CD4-positive, alpha-beta memory T cell (primary cell): ENCODE measurements around the gene FNDC3B. TPM values are rescaled to one million over a fixed set of nuclear protein-coding genes. Genes with fewer than 3 reads are reported as not detected.

Experiments used
- CTCF ChIA-PET: fragments of 350-600 bp; sonication (Branson Sonifier 250); formaldehyde crosslinking; loops from one replicate; lab custom pipeline; 2021; ENCODE audit warnings: inconsistent platforms; ENCODE audit not compliant: partially characterized antibody; lab: Charles Lee
- POLR2A ChIA-PET: fragments of 350-600 bp; sonication (Branson Sonifier 250); formaldehyde crosslinking; loops from one replicate; lab custom pipeline; 2021; ENCODE audit not compliant: partially characterized antibody; lab: Charles Lee
- DNase-seq, 5 donors: peaks; one replicate each; pipeline versions ENCODE4 v3.0.0 to v3.0.0-alpha.2; 2020 to 2022; ENCODE audit warnings: mixed read lengths in 1 of 5
- H3K27ac ChIP-seq: one replicate; pipeline ENCODE4 v1.7.0; 2013; ENCODE audit warnings: low read depth, low read length
- H3K27me3 ChIP-seq: 2 replicates; pipeline ENCODE4 v1.7.0; 2013; ENCODE audit warnings: mild to moderate bottlenecking, low read length, moderate library complexity; ENCODE audit not compliant: insufficient read depth
- H3K36me3 ChIP-seq: 2 replicates; pipeline ENCODE4 v1.7.0; 2013; ENCODE audit warnings: mild to moderate bottlenecking, low read length, moderate library complexity; ENCODE audit not compliant: insufficient read depth
- H3K4me1 ChIP-seq: 2 replicates; pipeline ENCODE4 v1.7.0; 2013; ENCODE audit warnings: mild to moderate bottlenecking, low read length, moderate library complexity; ENCODE audit not compliant: insufficient read depth
- H3K4me3 ChIP-seq, 2 donors: one replicate each; pipeline ENCODE4 v1.7.0; 2013; ENCODE audit warnings: low read length in 2 of 2, mild to moderate bottlenecking in 1 of 2
- H3K9me3 ChIP-seq, 2 donors: one replicate each; pipeline ENCODE4 v1.7.0; 2013; ENCODE audit warnings: low read length in 2 of 2, control low read depth in 1 of 2; ENCODE audit not compliant: control insufficient read depth in 1 of 2
- H3K27ac Mint-ChIP-seq, 7 donors: one replicate each; pipeline ENCODE4 v1.8.0; 2020 to 2021; ENCODE audit warnings: mixed read lengths in 7 of 7, mild to moderate bottlenecking in 6 of 7, inconsistent platforms in 3 of 7, moderate library complexity in 3 of 7
- H3K27me3 Mint-ChIP-seq, 2 donors: one replicate each; pipeline ENCODE4 v1.8.0; 2020 to 2021; ENCODE audit warnings: mixed read lengths in 2 of 2
- H3K36me3 Mint-ChIP-seq, 2 donors: one replicate each; pipeline ENCODE4 v1.8.0; 2020 to 2021; ENCODE audit warnings: mixed read lengths in 2 of 2, inconsistent platforms in 1 of 2, mild to moderate bottlenecking in 1 of 2
- H3K4me1 Mint-ChIP-seq, 4 donors: one replicate each; pipeline ENCODE4 v1.8.0; 2020 to 2021; ENCODE audit warnings: mixed read lengths in 4 of 4, mild to moderate bottlenecking in 1 of 4
- H3K4me3 Mint-ChIP-seq, 8 donors: one replicate each; pipeline ENCODE4 v1.8.0; 2020 to 2021; ENCODE audit warnings: mixed read lengths in 8 of 8, mild to moderate bottlenecking in 7 of 8, moderate library complexity in 6 of 8, inconsistent platforms in 3 of 8
- H3K9me3 Mint-ChIP-seq, 8 donors: one replicate each; pipeline ENCODE4 v1.8.0; 2020 to 2021; ENCODE audit warnings: mixed read lengths in 8 of 8, mild to moderate bottlenecking in 5 of 8, inconsistent platforms in 3 of 8, moderate library complexity in 1 of 8
- intact Hi-C: fragments of 100-400 bp; cut with micrococcal nuclease; formaldehyde crosslinking; loops from one replicate; pipeline ENCODE4 v1.15.1; 2023
- polyA plus RNA-seq, 2 donors: library from polyadenylated mRNA; unstranded; fragments of 300-500 nt; fragmentation: Illumina TruSeq; gene quantifications; one replicate each; pipeline ENCODE4 v1.2.3, GENCODE V29; 2021
- total RNA-seq, 2 experiments: library from RNA; stranded (reverse); gene quantifications; one replicate each; pipeline ENCODE4 v1.2.3, GENCODE V29; 2021

Gene FNDC3B
- total and polyA plus RNA-seq, 4 experiments from 2014 or later = 10.9 to 18.2 (median 14.8) TPM

DNA sequence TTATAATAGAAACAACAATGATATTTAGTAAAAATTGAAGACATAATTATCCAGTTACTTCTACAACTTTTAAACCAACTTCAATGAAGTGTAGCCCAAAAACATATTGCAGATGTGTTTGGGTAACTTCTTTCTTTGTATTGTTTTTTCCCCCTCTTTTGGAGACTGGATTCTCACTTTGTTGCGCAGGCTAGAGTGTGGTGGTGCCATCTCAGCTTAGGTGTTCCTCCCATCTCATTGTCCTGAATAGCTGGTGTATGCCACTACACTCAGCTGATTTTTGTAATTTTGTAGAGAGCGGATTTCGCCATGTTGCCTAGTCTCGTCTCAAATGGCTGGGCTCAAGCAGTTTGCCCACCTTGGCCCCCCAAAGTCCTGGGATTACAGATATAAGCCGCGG, 148.1 kb downstream of the FNDC3B start:
- no peak for DNase-seq
- Mint-ChIP-seq H3K36me3 (peaks cover 0 to 4% of the 10 kb centered on the region in 2 donors), H3K27me3 (no peaks in the 10 kb centered on the region), H3K9me3 (no peaks in the 10 kb centered on the region), H3K27ac (peak overlapping the region in 1 of 7 donors; percentile 5), H3K4me3 (no peak overlapping the region), H3K4me1 (peaks cover 3 to 12% (median 6%) of the 10 kb centered on the region in 4 donors)
- ChIA-PET POLR2A (no interaction called here), CTCF (interaction anchor here (0.6 kb wide), 1 partner anchor 11 kb away, joined by 3 read pairs; no protein-coding TSS in a partner anchor)
- Histone ChIP-seq H3K4me3 (no peak overlapping the region), H3K9me3 (no peaks in the 10 kb centered on the region), H3K27ac (no peak overlapping the region), H3K27me3 (no peaks in the 10 kb centered on the region), H3K4me1 (no peaks in the 10 kb centered on the region), H3K36me3 (no peaks in the 10 kb centered on the region)
- intact Hi-C loops = no loop called here

DNA sequence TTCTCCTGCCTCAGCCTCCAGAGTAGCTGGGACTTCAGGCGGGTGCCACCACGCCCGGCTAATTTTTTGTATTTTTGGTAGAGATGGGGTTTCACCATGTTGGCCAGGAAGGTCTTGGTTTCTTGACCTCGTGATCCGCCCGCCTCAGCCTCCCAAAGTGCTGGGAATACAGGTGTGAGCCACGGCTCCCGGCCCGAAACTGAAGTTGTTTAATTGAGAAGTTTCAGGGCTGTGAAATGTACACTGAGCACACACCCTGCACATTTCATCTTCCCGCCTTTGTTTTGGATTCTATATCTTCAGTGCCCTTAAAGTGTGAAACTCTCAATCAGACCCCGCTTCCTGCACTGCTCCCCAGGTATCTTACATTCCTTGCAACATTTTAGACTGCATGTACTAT, 149.1 kb downstream of the FNDC3B start:
- H3K36me3 ChIP-seq = no peaks in the 10 kb centered on the region
- Mint-ChIP-seq H3K4me3 (no peak overlapping the region), H3K27me3 (no peaks in the 10 kb centered on the region), H3K36me3 (peaks cover 0 to 4% of the 10 kb centered on the region in 2 donors), H3K9me3 (no peaks in the 10 kb centered on the region), H3K4me1 (peaks cover 0 to 12% (median 4%) of the 10 kb centered on the region in 4 donors), H3K27ac (no peak overlapping the region)
- no peaks in the 10 kb centered on the region for H3K4me1 ChIP-seq
- H3K27ac ChIP-seq = no peak overlapping the region
- POLR2A ChIA-PET = no interaction called here
- H3K27me3 ChIP-seq = no peaks in the 10 kb centered on the region
- H3K9me3 ChIP-seq = no peaks in the 10 kb centered on the region
- CTCF ChIA-PET = no interaction called here
- no peak for DNase-seq
- intact Hi-C loops = no loop called here
- no peak overlapping the region for H3K4me3 ChIP-seq

DNA sequence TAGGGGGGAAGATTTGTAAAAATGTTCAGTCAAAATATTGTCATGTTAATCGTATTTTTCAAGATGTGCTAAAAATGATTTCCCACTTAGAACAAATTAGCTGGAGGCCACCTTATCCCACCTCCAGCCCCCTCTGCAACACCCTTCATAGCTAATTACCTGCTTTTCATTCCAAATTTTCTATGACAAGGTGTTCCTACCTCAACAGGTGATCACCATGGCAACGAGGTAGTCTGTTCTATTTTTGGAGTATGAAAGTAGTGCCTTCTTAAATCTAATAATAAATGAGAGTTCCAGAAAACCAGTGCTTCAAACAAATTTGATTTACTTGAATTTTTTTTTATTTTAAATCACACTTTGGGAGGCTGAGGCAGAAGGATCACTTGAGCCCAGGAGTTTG, 149.8 kb downstream of the FNDC3B start:
- H3K27me3 Mint-ChIP-seq = no peaks in the 10 kb centered on the region

DNA sequence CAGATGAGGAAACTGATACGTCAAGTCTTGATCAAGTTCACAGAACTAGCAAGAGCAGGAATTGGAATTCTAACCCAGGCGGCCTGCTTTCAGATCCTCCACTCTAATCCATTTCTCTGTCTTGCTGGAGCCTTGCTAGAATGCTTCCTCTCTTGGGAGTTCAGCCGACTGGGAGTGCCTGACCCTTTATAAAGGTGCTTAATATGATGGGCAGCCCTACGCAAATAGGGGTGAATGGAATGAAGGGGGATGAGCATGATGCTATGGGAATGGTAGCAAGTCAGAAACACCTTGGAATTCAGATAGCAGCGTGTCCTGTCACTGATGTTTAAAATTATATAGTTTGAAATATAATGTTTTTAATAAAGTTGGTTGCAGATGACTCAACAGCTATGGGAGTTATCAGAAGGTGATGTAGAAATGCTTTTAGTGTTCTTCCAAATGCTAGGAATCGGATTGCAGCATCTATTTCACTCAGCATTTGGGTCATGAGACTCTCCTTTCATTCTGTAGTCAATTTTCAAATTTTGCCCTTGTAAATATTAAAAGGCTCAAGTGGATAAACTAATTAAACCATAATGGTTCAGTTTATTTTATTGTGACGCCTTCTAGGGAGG, 150.7 kb downstream of the FNDC3B start:
- H3K4me1 ChIP-seq = no peaks in the 10 kb centered on the region
- no peaks in the 10 kb centered on the region for H3K36me3 ChIP-seq
- DNase-seq = no peak
- peaks cover 3 to 7% of the 10 kb centered on the region in 2 donors for H3K36me3 Mint-ChIP-seq
- no peak overlapping the region for H3K4me3 Mint-ChIP-seq
- ChIA-PET CTCF (no interaction called here), POLR2A (no interaction called here)
- no peaks in the 10 kb centered on the region for H3K27me3 ChIP-seq
- intact Hi-C loops = no loop called here
- H3K27ac Mint-ChIP-seq = no peak overlapping the region
- H3K4me3 ChIP-seq = no peak overlapping the region
- no peaks in the 10 kb centered on the region for H3K9me3 ChIP-seq
- peaks cover 0 to 2% (median 0%) of the 10 kb centered on the region in 8 donors for H3K9me3 Mint-ChIP-seq
- H3K27ac ChIP-seq = no peak overlapping the region
- no peaks in the 10 kb centered on the region for H3K27me3 Mint-ChIP-seq
- H3K4me1 Mint-ChIP-seq = peaks cover 8 to 16% (median 12%) of the 10 kb centered on the region in 4 donors

More for the DNA sequence above, 149.8 kb downstream of the FNDC3B start:
- Mint-ChIP-seq H3K4me1 (peaks cover 2 to 12% (median 7%) of the 10 kb centered on the region in 4 donors), H3K9me3 (peaks cover 0 to under 1% (median 0%) of the 10 kb centered on the region in 8 donors), H3K4me3 (no peak overlapping the region), H3K27ac (no peak overlapping the region), H3K36me3 (peaks cover 0 to 4% of the 10 kb centered on the region in 2 donors)
- no peaks in the 10 kb centered on the region for H3K36me3 ChIP-seq
- CTCF ChIA-PET = no interaction called here
- no peak overlapping the region for H3K27ac ChIP-seq
- no peaks in the 10 kb centered on the region for H3K4me1 ChIP-seq
- no peaks in the 10 kb centered on the region for H3K9me3 ChIP-seq
- no peaks in the 10 kb centered on the region for H3K27me3 ChIP-seq
- DNase-seq = no peak
- POLR2A ChIA-PET = no interaction called here
- H3K4me3 ChIP-seq = no peak overlapping the region
- intact Hi-C loops = no loop called here

DNA sequence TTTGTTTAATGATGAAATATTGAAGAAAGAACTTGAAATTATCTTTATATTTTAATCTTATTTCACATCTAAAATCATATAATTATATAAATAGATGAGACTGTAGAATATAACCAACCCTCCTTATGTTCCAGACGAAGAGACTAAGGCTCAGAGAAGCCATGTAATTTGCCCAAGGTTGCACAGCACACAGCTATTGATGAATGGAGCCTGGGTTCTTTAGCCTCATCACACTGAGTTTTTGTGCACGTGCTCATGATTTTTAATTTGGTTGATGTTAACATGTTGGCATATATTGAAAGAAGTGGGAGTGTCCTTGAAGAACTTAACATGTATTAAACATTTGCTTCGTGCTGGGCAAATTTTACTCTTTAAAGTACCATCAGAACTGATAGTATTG, 151.6 kb downstream of the FNDC3B start:
- Mint-ChIP-seq H3K27me3 (no peaks in the 10 kb centered on the region), H3K36me3 (peaks cover 4 to 7% of the 10 kb centered on the region in 2 donors), H3K27ac (peak overlapping the region in 1 of 7 donors; percentile 59), H3K4me1 (peaks cover 8 to 20% (median 11%) of the 10 kb centered on the region in 4 donors), H3K4me3 (no peak overlapping the region), H3K9me3 (peaks cover 0 to 2% (median 0%) of the 10 kb centered on the region in 8 donors)
- Histone ChIP-seq H3K27ac (no peak overlapping the region), H3K36me3 (no peaks in the 10 kb centered on the region), H3K27me3 (no peaks in the 10 kb centered on the region), H3K4me1 (no peaks in the 10 kb centered on the region), H3K9me3 (no peaks in the 10 kb centered on the region), H3K4me3 (no peak overlapping the region)
- intact Hi-C loops = no loop called here
- ChIA-PET CTCF (no interaction called here), POLR2A (no interaction called here)
- no peak for DNase-seq

DNA sequence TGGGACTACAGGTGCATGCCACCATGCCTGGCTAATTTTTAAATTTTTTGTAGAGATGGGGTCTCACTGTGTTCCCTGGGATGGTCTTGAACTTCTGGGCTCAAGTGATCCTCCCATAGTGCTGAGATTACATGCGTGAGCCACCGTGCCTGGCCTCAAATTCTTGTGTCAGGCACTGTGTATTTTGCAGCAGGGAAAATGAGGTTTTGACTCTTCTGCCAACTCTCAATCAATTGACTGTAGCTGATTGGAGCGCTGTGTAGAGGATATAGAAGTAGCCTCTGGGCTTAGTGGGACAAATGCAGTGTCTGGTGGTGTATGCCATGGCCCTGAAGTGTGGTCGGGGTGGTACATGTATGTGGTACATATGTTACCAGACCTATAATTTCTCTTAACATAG, 152.3 kb downstream of the FNDC3B start:
- CTCF ChIA-PET = no interaction called here
- H3K27me3 Mint-ChIP-seq = no peaks in the 10 kb centered on the region
- Histone ChIP-seq H3K4me1 (no peaks in the 10 kb centered on the region), H3K27me3 (no peaks in the 10 kb centered on the region), H3K4me3 (no peak overlapping the region), H3K36me3 (no peaks in the 10 kb centered on the region), H3K27ac (no peak overlapping the region), H3K9me3 (no peaks in the 10 kb centered on the region)
- H3K4me3 Mint-ChIP-seq = no peak overlapping the region
- DNase-seq = no peak
- POLR2A ChIA-PET = no interaction called here
- peaks cover 8 to 20% (median 11%) of the 10 kb centered on the region in 4 donors for H3K4me1 Mint-ChIP-seq
- intact Hi-C loops = no loop called here
- peaks cover 0 to 2% (median 0%) of the 10 kb centered on the region in 8 donors for H3K9me3 Mint-ChIP-seq
- peaks cover 4 to 7% of the 10 kb centered on the region in 2 donors for H3K36me3 Mint-ChIP-seq
- H3K27ac Mint-ChIP-seq = peak overlapping the region in 1 of 7 donors; percentile 42

DNA sequence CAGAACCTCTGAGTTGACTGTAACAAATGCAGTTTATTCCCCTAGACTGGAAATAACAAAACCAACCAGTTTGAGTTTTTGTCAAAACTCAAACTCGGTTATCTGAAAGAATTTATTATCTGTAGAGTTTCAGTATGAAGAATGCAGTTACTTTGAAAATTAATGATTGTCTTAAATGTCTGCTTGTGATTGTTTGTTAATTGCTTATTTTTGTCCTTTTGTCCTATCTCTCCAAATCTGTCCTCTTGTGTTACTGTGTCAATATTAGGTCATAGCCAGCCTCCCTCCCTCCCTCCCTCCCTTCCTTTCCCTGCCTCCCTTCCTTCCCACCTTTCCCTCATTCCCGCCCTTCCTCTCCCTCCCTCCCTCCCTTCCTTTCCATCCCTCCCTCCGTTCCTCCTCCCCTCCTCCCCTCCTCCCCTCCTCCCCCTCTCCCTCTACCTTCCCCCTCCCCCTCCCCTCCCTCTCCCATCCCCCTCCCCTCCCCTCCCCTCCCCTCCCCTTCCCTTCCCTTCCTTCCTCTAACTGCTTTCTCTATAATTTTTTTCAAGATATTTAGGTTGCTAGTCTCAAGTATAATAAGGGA, 153.5 kb downstream of the FNDC3B start:
- no peak overlapping the region for H3K27ac Mint-ChIP-seq
- no peaks in the 10 kb centered on the region for H3K4me1 ChIP-seq

More for the DNA sequence above, 153.5 kb downstream of the FNDC3B start:
- Histone ChIP-seq H3K9me3 (no peaks in the 10 kb centered on the region), H3K36me3 (no peaks in the 10 kb centered on the region), H3K4me3 (no peak overlapping the region), H3K27ac (no peak overlapping the region), H3K27me3 (no peaks in the 10 kb centered on the region)
- Mint-ChIP-seq H3K36me3 (peaks cover 4 to 7% of the 10 kb centered on the region in 2 donors), H3K9me3 (peaks cover 0 to 2% (median 0%) of the 10 kb centered on the region in 8 donors), H3K4me1 (peaks cover 8 to 20% (median 11%) of the 10 kb centered on the region in 4 donors), H3K4me3 (no peak overlapping the region), H3K27me3 (no peaks in the 10 kb centered on the region)
- intact Hi-C loops = no loop called here
- CTCF ChIA-PET = no interaction called here
- no peak for DNase-seq
- POLR2A ChIA-PET = no interaction called here
